ENCODE data around the gene CHM.

- no peak for TF ChIP-seq CTCF (conservative IDR thresholded peaks at IDR 0.05; ENCODE audit: low read depth in 2 of 2)
- TF ChIP-seq EZH2 (IDR thresholded peaks at IDR 0.05; ENCODE audit: low read depth, unreplicated experiment): no peak
- no peak for TF ChIP-seq CREB1 (CRISPR knock-in tag; IDR thresholded peaks at IDR 0.05; ENCODE audit: low read depth)
- TF ChIP-seq REST (IDR thresholded peaks at IDR 0.05; ENCODE audit: unreplicated experiment): no peak
- no peak for TF ChIP-seq POLR2AphosphoS5 (IDR thresholded peaks at IDR 0.05; ENCODE audit: low read depth)
- no peak for TF ChIP-seq NANOG (IDR thresholded peaks at IDR 0.05; ENCODE audit: borderline replicate concordance)
- TF ChIP-seq EZH2phosphoT487 (IDR thresholded peaks at IDR 0.05; ENCODE audit: unreplicated experiment): no peak
- TF ChIP-seq JUNB (IDR thresholded peaks at IDR 0.05; ENCODE audit: unreplicated experiment): no peak
- no peak for TF ChIP-seq ETS1 (IDR thresholded peaks at IDR 0.05)
- TF ChIP-seq ZNF462 (CRISPR knock-in tag; IDR thresholded peaks at IDR 0.05): no peak
- no peak for TF ChIP-seq ZNF114 (CRISPR knock-in tag; IDR thresholded peaks at IDR 0.05)
Measured at GRCh38 chrX:85905851-85906250, 141.5 kb downstream of the CHM start.
